VCaP (cell line): Measurements from ENCODE around the gene RBMS3.
"Not testable (repeated sequence)": the region's sequence is repeated elsewhere in the genome, so short reads cannot be mapped to it uniquely, and the experiment has no call there.

ENCODE experiments used
- H3K27ac ChIP-seq: fragments of 450-650 bp; 2 replicates; pipeline ENCODE4 v1.5.1; 2017
- CTCF ChIP-seq: fragments of 450-650 bp; conservative IDR thresholded peaks from 2 replicates; pipeline ENCODE4 v1.5.1; 2017; ENCODE audit warnings: mild to moderate bottlenecking, moderate library complexity

The RBMS3 gene

GRCh38 chr3:29322586-29322985, 41.7 kb downstream of the RBMS3 start:
- no peak for TF ChIP-seq CTCF
- H3K27ac ChIP-seq = no peak overlapping the region

- no peak for TF ChIP-seq CTCF
- no peak overlapping the region for H3K27ac ChIP-seq
Measured at GRCh38 chr3:29324180-29324651, 43.3 kb downstream of the RBMS3 start.

- not testable (repeated sequence) for H3K27ac ChIP-seq
Measured at GRCh38 chr3:29326540-29326939, 45.7 kb downstream of the RBMS3 start.

GRCh38 chr3:29329986-29330890, 49.4 kb downstream of the RBMS3 start:
- H3K27ac ChIP-seq = no peak overlapping the region
- TF ChIP-seq CTCF = no peak

GRCh38 chr3:29331035-29331434, 50.2 kb downstream of the RBMS3 start:
- TF ChIP-seq CTCF = no peak
- H3K27ac ChIP-seq = no peak overlapping the region

- no peak overlapping the region for H3K27ac ChIP-seq
- no peak for TF ChIP-seq CTCF
Measured at GRCh38 chr3:29331456-29332194, 50.8 kb downstream of the RBMS3 start.

- H3K27ac ChIP-seq = no peak overlapping the region
Measured at GRCh38 chr3:29332195-29332637, 51.3 kb downstream of the RBMS3 start.

More at GRCh38 chr3:29332195-29332637, 51.3 kb downstream of the RBMS3 start:
- no peak for TF ChIP-seq CTCF
